Chondrocyte (in vitro differentiated cells): ENCODE measurements around the gene ISCU. TPM values are rescaled to one million over a fixed set of nuclear protein-coding genes. Genes with fewer than 3 reads are reported as not detected.
"Not testable (repeated sequence)": the region's sequence is repeated elsewhere in the genome, so short reads cannot be mapped to it uniquely, and the experiment has no call there.

Experiments
- DNase-seq: peaks from one replicate; pipeline ENCODE4 v3.0.0; 2021; ENCODE audit warnings: mixed read lengths, low spot score
- H3K27ac Mint-ChIP-seq: one replicate; pipeline ENCODE4 v1.8.0; 2021; ENCODE audit warnings: mild to moderate bottlenecking, moderate library complexity, mixed read lengths; ENCODE audit not compliant: unreplicated experiment
- H3K27me3 Mint-ChIP-seq: 2 replicates; pipeline ENCODE4 v1.8.0; 2021; ENCODE audit warnings: low read depth, mixed read lengths
- H3K36me3 Mint-ChIP-seq: 2 replicates; pipeline ENCODE4 v1.8.0; 2021; ENCODE audit warnings: low read depth, mixed read lengths
- H3K4me1 Mint-ChIP-seq: 2 replicates; pipeline ENCODE4 v1.8.0; 2021; ENCODE audit warnings: low read depth, mild to moderate bottlenecking, mixed read lengths
- H3K4me3 Mint-ChIP-seq: one replicate; pipeline ENCODE4 v1.8.0; 2021; ENCODE audit warnings: mild to moderate bottlenecking, moderate library complexity, mixed read lengths; ENCODE audit not compliant: unreplicated experiment
- H3K9me3 Mint-ChIP-seq: 2 replicates; pipeline ENCODE4 v1.8.0; 2021; ENCODE audit warnings: low read depth, mixed read lengths
- total RNA-seq: library from RNA; stranded (reverse); gene quantifications from 3 replicates; pipeline ENCODE4 v1.2.1, GENCODE V29; 2021
- TF ChIP-seq, protein P1 (sequence below): fragments of 200-600 bp; sonication (generic); IDR thresholded peaks from 2 replicates; pipeline ENCODE4 v1.5.0; 2021; ENCODE audit warnings: antibody characterized with exemption, mild to moderate bottlenecking, moderate library complexity

ISCU gene
- total RNA-seq, 1 donor from 2014 or later, result 84.8 TPM

DNA sequence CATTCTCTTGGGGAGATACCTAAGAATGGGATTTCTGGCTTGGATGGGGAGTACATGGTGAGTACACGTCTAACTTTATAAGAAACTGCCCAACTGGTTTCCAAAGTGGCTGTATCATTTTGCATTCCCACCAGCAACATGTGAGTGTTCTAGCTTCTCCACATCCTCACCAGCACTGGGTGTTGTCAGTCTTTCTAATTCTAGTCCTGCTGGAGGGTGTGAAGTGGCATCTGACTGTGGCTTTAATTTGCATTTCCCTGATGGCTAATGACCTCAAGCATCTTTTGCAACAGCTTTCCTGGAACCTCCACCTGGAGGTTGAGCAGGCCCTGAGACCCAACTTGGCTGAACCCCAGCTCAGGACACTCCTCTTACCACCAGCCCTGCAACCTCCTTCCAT is 53.5 kb downstream of the ISCU start:
- H3K4me3 Mint-ChIP-seq, result no peak overlapping the region

DNA sequence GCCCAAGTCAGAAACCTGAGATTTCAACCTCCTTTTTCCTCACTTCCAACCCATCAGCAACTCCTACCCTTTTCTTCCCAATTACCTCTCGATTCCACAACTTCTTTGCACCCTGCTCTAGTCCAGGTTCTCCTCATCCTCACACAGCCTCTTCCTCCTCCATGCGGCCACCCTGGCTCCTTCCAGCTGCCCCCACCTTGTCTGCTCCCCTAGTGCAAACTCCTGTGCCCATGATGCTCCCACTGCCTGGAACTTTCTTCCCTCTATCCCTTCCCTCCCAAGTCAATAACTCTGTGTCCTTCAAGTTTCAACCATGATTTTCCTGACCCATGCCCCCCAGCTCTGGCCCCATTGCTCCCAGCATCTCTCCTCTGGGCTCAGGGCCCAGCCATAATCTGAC is 54.0 kb downstream of the ISCU start:
- no peaks in the 10 kb centered on the region for H3K27me3 Mint-ChIP-seq
- no peak for DNase-seq
- H3K27ac Mint-ChIP-seq, result no peak overlapping the region
- peaks cover 4% of the 10 kb centered on the region for H3K9me3 Mint-ChIP-seq
- TF ChIP-seq, protein P1, sequence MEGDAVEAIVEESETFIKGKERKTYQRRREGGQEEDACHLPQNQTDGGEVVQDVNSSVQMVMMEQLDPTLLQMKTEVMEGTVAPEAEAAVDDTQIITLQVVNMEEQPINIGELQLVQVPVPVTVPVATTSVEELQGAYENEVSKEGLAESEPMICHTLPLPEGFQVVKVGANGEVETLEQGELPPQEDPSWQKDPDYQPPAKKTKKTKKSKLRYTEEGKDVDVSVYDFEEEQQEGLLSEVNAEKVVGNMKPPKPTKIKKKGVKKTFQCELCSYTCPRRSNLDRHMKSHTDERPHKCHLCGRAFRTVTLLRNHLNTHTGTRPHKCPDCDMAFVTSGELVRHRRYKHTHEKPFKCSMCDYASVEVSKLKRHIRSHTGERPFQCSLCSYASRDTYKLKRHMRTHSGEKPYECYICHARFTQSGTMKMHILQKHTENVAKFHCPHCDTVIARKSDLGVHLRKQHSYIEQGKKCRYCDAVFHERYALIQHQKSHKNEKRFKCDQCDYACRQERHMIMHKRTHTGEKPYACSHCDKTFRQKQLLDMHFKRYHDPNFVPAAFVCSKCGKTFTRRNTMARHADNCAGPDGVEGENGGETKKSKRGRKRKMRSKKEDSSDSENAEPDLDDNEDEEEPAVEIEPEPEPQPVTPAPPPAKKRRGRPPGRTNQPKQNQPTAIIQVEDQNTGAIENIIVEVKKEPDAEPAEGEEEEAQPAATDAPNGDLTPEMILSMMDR, result no peak
- H3K36me3 Mint-ChIP-seq, result peaks cover 3% of the 10 kb centered on the region
- no peak overlapping the region for H3K4me3 Mint-ChIP-seq
- peaks cover 43% of the 10 kb centered on the region for H3K4me1 Mint-ChIP-seq

More for the DNA sequence above, 53.5 kb downstream of the ISCU start:
- H3K9me3 Mint-ChIP-seq, result peaks cover 4% of the 10 kb centered on the region
- DNase-seq, result no peak
- TF ChIP-seq, protein P1, result no peak
- H3K36me3 Mint-ChIP-seq, result peaks cover 3% of the 10 kb centered on the region
- H3K4me1 Mint-ChIP-seq, result peaks cover 47% of the 10 kb centered on the region
- H3K27ac Mint-ChIP-seq, result no peak overlapping the region
- no peaks in the 10 kb centered on the region for H3K27me3 Mint-ChIP-seq

DNA sequence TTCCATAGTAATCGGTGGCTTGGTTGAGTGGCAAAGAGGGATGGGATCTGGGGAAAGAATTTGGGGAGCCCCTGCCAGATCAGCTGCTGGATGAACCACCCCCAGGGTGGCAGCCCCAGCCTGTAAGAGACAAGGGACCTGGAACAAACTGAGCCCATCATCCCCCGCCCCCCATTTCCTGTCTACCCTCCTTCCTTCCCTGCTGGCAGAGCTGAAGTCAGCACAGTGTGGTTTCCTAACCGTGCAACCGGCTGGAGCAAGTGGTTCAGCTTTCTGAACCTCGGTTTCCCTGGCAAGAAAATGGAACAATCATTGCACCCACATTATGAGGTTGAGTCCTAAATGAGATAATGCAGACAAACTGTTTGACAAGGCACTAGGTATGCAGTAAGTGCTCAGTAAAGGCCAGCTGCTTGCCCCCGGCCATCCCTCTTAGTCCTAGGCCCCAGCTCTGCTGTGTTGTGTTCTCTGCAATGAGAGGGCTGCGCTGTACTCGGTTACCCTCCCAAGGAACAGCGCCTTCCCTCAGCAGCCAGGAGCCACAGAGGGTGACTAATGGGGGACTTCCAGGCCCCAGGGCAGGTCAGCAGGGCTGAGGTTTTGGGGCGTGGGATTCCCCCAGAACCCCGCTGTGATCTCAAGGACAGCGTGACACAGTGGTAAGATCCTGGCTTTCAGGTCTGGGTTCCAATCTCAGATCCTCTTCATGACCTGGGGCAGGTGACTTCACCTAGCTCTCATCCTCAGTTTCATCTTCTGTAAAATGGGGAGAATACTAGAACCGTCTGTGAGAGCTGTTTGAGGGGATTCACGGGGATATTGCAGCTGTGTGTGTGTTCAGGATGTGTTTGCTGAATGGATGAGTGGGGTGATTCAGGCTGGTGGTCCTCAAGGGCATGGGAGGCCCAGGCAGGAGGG is 54.8 kb downstream of the ISCU start:
- H3K4me3 Mint-ChIP-seq, result no peak overlapping the region
- H3K4me1 Mint-ChIP-seq, result peaks cover 34% of the 10 kb centered on the region
- peaks cover 3% of the 10 kb centered on the region for H3K36me3 Mint-ChIP-seq
- H3K9me3 Mint-ChIP-seq, result peaks cover 4% of the 10 kb centered on the region
- peak overlapping the region; percentile 50 for H3K27ac Mint-ChIP-seq
- no peaks in the 10 kb centered on the region for H3K27me3 Mint-ChIP-seq
- TF ChIP-seq, protein P1, result no peak
- no peak for DNase-seq

DNA sequence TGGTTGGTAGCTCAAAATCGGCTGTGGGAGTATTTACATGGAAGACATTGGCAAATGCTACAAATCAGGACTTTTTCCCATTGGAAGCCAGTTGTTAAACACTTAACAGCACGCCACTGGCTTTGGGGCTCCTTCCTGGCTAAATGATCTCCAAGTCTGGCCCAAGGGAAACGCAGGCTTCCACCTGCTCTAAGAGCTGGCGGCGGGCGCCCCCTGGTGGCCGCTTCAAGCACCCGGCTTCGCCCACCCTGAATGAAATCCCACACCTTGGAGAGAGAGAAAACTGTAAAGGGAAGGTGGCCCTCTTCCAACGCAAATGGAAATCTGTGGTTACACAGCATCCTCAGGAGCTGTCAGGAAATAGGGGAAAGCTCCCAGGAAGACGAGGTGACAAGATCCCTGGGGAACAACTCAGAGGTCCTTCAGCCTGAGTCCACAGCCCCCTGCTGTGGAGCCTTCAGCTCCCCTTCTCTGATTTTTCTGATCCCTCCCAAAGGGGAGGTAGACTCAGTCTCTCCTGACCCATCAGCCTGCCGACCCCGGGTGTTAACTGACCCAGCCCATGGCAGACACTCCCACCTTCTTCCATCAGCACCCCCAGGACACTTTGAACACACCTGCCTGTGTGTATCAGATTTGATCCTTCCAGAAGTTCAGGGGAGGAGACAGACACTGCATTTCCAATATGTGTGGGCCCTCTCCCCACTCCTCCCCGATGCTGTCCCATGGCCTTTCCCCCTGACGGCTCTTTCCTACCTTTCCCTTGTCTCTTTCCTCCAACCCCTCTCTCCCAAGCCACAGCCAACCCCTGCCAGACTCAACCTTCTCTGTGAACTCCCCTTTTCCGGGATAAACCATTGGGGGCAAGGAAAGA is 55.9 kb downstream of the ISCU start:
- no peak for DNase-seq
- Mint-ChIP-seq H3K36me3 (peaks cover 3% of the 10 kb centered on the region), H3K9me3 (peaks cover 4% of the 10 kb centered on the region), H3K4me3 (no peak overlapping the region), H3K27me3 (no peaks in the 10 kb centered on the region), H3K27ac (peak overlapping the region; percentile 20), H3K4me1 (peaks cover 29% of the 10 kb centered on the region)
- TF ChIP-seq, protein P1, result peak; percentile 98

DNA sequence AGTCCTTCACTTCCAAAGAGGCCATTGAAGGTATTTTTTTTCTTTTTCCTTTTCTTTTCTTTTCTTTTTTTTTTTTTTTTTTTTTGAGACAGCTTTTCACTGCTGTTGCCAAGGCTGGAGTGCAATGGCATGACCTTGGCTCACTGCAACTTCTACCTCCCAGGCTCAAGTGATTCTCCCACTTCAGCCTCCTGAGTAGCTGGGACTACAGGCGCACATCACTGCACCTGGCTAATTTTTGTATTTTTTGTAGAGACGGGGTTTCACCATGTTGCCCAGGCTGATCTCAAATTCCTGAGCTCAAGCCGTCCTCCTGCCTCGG is 56.5 kb downstream of the ISCU start:
- not testable (repeated sequence) for H3K4me3 Mint-ChIP-seq, H3K27me3 Mint-ChIP-seq, H3K9me3 Mint-ChIP-seq, DNase-seq, H3K36me3 Mint-ChIP-seq
- H3K4me1 Mint-ChIP-seq, result peaks cover 25% of the 10 kb centered on the region
- H3K27ac Mint-ChIP-seq, result peak overlapping the region; percentile 20

Other genes with a start within 250 kb of the ISCU start
- 31.2 to 74.3 TPM (median 32.9 TPM) in 3 replicates for gene CMKLR1, start 223.3 kb upstream of the ISCU start, total RNA-seq
- gene FICD, start 47.3 kb upstream of the ISCU start, total RNA-seq, result 7.8 to 8.4 TPM (median 8.0 TPM) in 3 replicates
- 33.8 to 36.6 TPM (median 34.8 TPM) in 3 replicates for gene SART3, start 1.4 kb upstream of the ISCU start, total RNA-seq
- gene TMEM119, start 35.5 kb downstream of the ISCU start, total RNA-seq, result 46.7 to 122 TPM (median 48.3 TPM) in 3 replicates
- gene SELPLG, start 71.3 kb downstream of the ISCU start, total RNA-seq, result 2.2 to 3.2 TPM (median 2.9 TPM) in 3 replicates
- gene CORO1C, start 168.9 kb downstream of the ISCU start, total RNA-seq, result 266 to 336 TPM (median 325 TPM) in 3 replicates